DMS 273 (cell line): ENCODE results near the gene NIP7.
A peak's percentile ranks its signal among the peaks of the same experiment; 100 is the strongest.
"Not testable (repeated sequence)": the region's sequence is repeated elsewhere in the genome, so short reads cannot be mapped to it uniquely, and the experiment has no call there.

Experiments
- DNase-seq: peaks from one replicate; lab custom pipeline; 2025; ENCODE audit not compliant: unreplicated experiment; lab: John Stamatoyannopoulos, UW

Gene NIP7

DNA sequence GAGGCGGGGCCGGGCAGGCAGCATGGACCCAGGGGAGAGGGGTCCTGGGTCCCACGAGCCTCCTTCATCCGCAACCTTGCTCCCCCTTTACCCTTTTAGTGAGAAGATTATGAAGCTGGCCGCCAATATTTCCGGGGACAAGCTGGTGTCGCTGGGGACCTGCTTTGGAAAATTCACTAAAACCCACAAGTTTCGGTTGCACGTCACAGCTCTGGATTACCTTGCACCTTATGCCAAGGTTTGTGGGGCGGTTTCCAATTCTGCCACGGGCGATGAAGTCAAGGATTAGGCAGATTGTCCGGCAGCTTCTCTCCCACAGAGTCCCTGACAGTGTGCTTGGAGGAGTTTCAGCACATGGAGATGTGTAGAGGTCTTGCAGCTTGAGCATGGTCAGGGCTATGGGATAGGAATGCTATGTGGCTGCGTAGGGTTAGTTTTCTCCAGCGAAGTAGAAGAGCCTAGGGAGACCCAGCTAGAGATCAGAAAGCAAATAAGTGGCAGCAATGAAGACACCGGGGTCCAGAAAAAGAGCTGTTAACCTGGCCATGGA lies 598 bp downstream of the NIP7 start:
- DNase-seq: peak; percentile 54

DNA sequence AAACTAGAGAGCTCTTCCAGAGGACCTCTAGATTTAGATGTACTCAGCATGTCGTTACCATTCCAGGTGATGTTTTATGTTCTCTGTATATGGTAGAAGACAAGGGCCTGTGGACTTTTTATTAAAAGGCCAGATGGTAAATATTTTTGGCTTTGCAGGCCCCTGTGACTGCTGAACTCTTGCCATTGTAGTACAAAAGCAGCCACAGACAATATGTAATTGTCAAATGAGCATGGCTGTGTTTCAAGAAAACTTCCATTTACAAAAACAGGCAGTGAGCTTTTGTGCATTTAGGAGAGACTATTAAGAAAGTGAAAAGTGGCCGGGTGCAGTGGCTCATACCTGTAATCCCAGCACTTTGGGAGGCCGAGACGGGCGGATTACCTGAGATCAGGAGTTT lies 4.6 kb downstream of the NIP7 start:
- no peak for DNase-seq

DNA sequence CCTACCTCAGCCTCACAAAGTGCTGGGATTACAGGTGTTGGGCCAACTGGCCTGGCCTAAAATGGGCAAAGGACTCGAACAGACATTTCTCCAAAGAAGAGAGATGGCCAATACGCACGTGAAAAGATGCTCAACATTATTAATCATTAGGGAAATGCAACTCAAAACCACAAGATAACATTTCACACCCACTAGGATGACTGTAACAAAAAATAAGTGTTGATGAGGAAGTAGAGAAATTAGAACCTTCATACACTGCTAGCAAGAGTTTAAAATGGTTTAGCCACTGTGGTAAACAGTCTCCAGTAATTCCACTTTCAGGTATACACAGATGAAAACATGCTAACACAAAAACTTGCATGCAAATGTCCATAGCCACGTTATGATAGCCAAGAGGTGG lies 6.4 kb downstream of the NIP7 start:
- DNase-seq: no peak

DNA sequence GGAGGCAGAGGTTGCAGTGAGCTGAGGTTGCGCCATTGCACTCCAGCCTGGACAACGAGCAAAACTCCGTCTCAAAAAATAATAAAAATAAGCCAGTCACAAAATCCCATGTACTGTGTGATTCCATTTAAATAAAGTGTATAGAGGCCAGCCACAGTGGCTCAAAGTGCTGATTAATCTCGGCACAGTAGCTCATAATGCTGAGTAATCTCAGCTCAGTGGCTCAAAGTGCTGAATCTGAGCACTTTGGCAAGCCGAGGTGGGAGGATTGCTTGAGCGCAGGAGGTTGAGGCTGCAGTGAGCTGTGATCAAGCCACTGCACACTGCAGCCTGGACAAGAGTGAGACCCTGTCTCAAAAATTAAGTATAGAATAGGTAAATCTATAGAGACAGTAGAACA lies 7.1 kb downstream of the NIP7 start:
- DNase-seq: no peak

DNA sequence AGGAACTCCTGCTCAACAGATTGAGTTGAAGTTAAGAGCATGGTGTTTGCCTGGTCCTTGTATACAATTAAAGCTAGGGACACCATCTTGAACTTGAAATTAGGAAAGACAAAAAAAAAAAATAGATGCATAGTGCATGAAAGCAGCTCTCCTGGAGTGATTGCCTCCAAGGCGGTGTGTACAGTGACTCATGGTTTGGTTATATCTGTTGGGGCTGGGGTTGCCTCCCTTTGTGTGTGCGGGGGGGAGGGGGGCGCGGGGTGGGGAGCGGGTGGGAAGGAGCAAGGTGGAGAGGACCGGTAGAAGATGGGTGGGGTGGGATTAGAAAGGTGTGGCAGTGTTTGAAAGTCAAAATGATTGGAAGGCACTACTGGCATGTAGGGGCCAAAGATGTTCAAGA lies 8.7 kb downstream of the NIP7 start:
- DNase-seq: no peak

DNA sequence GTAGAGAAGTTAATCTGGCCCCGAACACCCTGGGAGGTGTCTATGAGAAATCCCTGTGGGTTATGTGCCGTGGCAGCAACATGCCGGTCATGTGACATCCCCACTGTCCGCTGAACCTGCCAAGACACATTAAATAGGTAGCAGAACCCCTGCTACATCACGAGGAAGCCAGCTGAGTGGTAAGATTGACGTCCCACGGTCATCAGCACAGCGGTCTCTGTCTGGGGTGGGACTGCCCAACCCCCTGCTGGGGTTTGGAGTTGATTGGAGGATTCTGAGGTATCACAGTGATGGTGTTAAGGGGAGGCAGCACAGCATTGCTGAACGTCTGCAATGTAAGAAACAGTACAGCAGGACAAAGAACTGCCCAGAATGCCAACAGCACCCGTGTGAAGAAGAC lies 10.0 kb downstream of the NIP7 start:
- DNase-seq: no peak

DNA sequence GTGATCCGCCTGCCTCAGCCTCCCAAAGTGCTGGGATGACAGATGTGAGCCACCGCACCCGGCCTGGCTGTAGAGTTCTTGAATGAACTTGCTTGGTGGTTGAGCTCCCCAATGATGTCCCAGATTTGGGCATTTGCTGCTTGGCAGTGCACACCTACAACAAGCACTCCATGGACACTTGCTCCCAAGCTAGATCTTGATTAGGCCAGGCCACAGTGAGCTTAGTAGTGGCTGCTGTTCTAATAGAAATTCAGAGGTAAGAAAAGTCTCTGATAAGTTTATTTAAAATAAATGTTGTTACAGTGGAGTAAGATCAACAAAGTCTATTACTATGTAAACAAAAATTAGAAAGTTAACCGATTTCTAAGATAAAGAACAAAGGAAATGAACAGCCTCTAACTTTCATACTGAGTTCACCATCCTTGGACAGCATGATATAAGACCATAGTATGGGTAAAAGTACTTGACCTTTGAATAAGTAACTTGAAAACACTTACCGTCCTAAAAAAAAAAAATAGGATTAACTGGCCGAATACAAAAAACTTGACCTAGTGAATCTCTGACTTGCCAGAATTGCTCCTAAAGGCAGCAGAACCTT lies 11.1 kb downstream of the NIP7 start:
- no peak for DNase-seq

DNA sequence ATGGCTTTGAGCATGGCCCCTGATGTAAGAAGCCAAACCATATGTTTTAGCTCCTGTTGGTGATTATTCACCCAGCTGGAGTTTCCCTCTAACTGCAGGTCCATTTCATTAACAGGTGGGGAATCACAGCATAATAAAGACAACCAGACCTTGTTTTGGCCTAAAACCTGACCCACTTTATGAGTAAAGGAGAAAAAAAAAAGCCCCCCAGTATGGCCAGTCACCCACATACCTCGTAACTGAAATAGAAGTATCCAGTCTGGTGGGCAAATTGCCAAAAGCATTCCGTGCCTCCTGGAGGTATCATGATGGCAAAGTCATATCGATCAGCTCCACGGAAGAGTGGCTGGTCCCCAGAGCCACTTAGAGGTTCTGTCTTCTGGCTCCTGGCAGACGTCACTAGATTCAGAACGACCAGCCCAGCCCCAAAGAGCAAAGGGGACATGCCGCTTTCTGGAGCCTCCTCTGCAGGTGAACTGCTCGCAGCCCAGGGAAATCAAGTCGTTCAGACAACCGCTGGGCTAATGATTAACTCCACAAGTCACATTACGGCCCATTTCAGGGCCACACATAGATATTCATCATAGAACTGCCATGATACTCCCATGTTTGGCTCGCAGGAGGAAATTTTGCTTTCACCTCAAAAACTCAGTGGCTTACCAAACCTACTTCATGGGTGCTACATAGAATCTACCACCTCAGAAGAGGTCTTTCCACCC lies 11.9 kb downstream of the NIP7 start, which contains the start of gene TMED6:
TSS of gene TMED6 (minus strand) at position 478 of the 719 bp plus-strand sequence. CDS start at position 445, 33 bp downstream.
- DNase-seq: peak; percentile 82

DNA sequence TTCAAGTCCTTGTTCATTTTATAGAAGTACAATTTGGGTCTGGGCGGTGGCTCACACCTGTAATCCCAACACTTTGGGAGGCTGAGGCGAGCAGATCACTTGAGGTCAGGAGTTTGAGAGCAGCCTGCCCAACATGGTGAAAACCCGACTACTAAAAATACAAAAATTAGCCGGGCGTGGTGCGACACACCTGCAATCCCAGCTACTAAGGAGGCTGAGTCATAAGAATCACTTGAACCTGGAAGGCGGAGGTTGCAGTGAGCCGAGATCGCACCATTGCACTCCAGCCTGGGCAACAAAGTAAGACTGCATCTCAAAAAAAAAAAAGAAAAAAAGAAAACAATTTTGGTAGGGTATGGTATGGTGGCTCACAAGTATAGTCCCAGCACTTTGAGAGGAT lies 20.5 kb downstream of the NIP7 start:
- DNase-seq: not testable (repeated sequence)

DNA sequence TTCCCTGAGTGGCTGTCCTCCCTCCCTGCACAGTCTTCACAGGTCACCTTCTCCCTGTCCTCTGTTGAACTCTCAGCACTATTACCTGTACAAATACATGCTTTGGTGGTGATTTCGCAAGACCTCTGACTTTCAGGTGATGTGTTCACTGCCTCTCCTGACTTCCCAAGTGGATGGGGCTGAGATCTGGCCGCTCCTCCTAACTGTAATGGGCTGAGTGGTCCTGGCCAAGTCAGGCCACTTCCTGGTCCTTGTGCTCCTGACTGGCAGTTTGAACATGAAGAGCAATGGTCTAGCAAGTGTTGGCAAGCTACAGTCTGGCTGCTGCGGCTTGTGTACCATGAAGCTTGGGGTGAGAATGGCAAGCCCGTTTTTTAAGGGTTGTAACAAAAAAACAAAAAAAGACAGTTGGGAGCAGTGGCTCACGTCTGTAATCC lies 23.7 kb downstream of the NIP7 start:
- DNase-seq: no peak

DNA sequence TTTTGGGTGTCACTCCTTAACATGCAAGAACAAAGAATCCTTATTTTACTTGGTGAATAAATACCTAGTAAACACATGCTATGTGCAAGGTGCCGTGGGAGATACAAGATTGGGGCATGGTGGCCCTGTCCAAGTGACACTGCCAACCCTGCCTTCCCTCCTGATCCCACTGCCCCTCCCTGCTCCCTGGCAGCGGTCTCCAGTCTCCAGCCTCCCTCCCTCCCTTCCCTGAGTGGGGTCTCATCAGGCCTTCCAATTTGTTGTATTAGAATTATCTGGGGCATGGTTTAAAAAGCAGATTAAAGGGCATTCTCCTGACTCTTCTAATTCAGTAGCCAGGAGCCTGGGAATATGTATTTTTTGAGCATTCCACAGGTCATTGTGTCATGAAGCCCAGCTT lies 24.5 kb downstream of the NIP7 start:
- no peak for DNase-seq

DNA sequence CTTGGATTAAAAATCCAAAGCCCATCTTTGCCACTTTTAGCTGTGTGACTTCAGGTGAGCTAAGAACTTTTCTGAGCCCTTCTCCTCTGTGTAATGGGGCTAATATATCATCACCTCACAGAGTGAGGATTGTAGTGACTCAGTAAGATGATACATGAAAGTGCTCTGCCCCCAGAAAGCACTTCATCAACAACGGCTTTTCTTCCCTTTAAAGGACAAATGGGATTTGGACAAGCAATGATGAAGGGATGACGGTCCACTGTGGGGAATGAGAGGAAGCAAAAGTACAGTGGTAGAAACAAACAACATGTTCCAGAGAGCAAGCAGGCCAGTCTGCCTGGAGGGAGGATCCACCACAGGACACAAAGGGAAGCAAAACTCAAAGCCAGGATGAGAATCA lies 26.3 kb downstream of the NIP7 start:
- DNase-seq: no peak

DNA sequence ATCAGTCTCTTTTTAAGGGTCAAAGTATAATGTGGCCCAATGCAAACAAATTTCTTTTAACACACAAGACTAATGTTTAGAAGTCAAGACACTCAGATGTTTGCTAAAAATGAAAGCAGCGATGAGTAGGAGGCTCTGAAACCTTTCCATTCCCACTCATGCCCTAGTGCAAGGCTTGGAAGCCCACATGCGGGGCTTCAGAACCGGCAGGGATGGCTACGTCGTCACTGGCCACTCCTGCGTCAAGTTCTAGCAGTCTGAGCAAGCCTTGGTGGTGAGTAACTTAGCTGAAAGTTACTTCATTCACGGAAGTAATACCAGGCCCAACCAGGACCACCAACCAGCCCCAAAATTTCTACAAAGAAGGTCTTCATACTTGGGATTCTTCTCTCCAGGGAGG lies 26.9 kb downstream of the NIP7 start:
- no peak for DNase-seq

DNA sequence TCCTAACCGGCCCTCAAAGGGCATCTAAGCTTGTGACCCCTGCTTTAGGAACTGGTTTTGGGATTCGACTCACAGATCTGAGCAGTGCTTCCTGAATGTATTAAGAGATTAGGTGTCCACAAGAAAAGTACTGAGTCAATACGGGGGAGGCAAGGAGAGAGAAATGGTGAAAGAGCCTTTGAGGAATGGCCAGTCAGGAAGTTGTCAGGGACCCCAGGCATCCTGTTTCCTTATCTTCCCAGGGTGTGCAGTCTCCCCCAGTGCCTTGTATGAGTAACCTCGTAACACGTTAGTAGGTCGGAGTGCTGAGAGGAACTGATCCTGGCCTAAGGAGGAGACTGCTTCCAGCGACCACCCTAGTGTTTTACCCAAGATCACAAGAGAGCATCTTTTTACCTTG lies 28.4 kb downstream of the NIP7 start:
- no peak for DNase-seq

DNA sequence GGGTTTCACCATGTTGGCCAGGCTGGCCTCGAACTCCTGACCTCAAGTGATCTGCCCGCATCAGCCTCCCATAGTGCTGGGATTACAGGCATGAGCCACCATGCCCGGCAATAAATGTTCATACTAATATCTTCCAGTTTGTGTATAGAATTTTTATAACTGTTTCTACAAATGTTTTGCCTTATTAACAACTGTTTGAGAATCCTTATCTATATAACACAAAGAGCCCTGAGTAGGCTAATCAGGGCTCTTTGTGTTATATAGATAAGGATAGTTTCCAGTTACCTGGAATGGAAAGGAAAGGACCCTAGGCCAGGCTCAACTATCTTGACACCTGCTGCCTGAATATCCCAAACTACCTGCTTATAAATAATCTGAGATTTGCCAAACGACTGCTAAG lies 29.3 kb downstream of the NIP7 start:
- DNase-seq: no peak

DNA sequence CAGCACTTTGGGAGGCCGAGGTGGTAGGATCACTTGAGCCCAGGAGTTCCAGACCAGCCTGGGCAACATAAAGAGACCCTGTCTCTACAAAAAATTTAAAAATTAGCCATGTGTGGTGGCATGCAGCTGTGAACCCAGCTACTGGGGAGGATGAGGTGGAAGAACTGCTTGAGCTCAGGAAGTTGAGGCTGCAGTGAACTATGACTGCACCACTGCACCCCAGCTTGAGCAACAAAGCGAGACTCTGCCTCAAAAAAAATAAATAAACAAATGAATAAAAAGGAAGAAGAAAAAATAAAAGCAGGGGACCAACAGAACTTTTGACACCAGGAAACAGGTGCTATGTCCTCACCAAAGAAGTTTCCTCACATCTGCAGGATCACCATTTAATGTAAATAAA lies 32.0 kb downstream of the NIP7 start:
- no peak for DNase-seq

DNA sequence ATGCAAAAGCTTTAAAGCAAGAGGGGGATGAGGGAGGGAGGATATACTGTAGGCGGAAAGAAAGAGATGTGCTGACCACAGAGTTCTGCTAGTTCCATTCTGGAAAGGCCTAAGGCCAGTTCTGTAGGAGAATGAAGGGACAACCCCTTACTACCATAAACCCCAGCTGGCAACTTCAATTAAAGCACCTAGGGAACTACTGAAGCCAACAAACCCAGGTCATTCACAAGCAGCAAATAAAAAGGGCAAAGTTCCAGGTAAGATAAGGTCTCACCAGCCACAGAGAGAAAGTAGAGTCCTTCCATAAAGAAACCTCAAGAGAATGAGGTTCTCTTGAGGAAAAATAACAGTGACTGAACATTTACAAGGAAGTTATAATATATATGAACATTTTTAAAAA lies 33.4 kb downstream of the NIP7 start:
- no peak for DNase-seq

DNA sequence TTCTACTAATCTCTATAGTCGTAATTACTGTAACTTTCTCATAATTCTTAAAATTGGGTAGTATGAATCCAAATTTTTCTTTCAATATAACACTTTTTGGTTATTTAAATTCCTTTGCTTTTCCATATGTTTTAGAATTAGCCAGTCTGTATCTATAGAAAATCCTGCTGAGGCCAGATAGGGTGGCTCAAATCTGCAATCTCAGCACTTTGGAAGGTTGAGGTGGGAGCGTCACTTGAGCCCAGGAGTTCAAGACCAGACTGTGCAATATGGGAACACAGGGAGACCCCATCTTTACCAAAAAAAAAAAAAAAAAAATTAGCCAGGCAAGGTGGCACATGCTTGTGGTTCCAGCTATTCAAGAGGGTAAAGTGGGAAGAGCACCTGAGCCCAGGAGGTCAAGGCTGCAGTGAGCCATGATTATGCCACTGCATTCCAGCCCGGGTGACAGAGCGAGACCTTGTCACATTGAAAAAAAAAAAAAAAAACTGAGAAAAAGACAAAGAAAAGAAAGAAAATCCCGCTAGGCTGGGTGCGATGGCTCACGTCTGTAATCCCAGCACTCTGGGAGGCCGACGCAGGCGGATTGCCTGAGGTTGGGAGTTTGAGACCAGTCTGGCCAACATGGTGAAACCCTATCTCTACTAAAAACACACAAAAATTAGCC lies 37.0 kb downstream of the NIP7 start:
- no peak for DNase-seq

DNA sequence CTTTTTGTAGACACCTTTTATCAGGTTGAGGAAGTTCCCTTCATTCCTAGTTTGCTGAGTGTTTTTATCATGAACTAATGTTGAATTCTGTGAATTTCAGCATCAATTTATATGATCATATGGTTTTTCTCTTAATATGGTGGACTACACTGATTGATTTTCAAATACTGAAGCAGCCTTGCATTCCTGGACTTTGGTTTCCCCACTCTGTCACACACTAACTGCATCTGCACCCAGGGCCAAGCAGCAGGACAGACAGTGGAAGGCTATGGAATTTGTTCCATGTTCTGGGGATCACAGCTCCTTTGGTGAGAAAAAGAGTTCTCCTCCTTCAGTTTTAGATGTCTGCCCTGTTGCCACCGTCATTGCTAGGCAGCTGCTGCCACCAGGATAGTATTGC lies 38.5 kb downstream of the NIP7 start:
- DNase-seq: no peak

DNA sequence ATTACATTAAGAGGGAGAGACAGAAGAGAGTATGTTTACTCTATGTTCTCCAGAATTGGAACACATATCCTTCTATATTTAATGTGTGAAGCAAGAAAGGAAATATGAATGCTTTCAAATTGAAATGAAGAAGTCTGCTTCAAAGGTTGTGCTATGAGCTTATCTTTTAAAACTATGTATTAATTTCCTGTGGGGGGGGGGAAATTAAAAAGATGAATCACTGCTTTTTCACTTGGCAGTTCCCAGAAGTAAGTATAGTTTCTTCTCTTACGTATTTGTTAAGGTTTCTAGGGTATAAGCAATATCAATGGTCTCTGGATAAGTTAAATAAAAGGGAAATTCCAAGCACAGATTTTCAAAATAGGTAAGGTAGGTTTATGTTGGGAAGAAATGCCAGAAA lies 39.2 kb downstream of the NIP7 start:
- no peak for DNase-seq

DNA sequence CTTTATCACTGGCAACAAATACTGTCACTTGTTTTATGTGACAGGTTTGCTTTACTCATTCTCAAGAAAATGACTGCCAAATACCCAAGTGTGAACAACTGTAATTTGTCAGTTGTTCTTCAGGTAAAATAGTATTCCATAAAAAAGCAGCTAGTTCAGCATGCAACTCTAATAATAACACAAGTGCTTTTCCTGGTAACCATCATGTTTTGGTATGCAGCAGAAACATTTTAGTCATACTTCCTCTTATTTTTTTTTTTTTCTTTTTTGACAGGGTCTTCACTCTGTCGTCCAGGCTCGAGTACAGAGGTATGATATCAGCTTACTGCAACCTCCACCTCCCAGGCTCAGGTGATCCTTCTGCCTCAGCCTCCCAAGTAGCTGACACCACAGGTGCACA lies 41.7 kb downstream of the NIP7 start:
- DNase-seq: no peak

DNA sequence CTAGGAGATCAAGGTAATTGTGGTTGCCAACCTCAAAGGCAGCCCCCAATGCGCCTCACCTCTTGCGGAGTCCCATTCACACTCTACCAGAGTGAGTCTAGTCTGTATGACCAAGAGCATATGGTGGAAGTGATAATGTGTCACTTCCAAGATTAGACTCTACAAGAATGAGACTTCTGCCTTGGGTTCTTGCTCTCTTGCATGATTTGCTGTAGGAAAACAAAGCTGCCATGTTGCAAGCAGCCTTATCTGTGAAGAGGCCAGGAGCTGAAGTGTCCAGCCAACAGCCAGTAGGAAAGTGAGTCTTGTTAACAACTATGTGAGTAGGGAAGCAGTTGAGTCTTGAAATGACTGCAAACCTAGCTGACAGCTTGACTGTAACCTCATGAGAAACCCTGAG lies 42.8 kb downstream of the NIP7 start:
- no peak for DNase-seq
